ENCODE results near the gene HIPK3.

HIPK3 gene

GRCh38 chr11:33339247-33339646 is 82.1 kb downstream of the HIPK3 start:
- DNase-seq (ENCODE audit: low spot score) = no peak
- TF ChIP-seq, protein P1, sequence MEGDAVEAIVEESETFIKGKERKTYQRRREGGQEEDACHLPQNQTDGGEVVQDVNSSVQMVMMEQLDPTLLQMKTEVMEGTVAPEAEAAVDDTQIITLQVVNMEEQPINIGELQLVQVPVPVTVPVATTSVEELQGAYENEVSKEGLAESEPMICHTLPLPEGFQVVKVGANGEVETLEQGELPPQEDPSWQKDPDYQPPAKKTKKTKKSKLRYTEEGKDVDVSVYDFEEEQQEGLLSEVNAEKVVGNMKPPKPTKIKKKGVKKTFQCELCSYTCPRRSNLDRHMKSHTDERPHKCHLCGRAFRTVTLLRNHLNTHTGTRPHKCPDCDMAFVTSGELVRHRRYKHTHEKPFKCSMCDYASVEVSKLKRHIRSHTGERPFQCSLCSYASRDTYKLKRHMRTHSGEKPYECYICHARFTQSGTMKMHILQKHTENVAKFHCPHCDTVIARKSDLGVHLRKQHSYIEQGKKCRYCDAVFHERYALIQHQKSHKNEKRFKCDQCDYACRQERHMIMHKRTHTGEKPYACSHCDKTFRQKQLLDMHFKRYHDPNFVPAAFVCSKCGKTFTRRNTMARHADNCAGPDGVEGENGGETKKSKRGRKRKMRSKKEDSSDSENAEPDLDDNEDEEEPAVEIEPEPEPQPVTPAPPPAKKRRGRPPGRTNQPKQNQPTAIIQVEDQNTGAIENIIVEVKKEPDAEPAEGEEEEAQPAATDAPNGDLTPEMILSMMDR (IDR thresholded peaks at IDR 0.05; ENCODE audit: borderline replicate concordance, control extremely low read depth, extremely low read depth, insufficient read depth, missing control alignments) = no peak
- in situ Hi-C loops (cut with MboI; ENCODE audit: low sequenced_read_pairs, unreplicated experiment) = loop anchor here (25.0 kb wide), 1 partner anchor 377 kb away; no protein-coding TSS in a partner anchor

DNA sequence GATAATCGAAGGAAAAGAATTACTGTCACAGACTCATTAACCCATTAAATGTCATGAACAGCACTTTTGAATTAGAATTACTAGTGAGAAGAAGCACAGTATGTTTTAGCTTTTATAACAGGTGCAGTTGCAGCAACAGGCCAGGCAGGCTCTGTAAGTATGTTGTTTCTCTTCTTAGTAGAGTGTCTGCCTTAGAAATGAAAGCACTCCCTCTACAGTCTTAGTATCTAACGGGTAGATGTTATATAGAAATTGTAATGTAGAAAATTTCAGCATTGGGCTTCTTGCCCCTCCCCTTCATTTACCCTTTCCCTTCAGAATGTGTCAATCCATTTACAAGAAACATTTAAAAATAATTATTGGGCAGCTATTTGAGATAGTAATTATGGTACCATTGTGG is 87.4 kb downstream of the HIPK3 start:
- DNase-seq (ENCODE audit: low spot score) = no peak
- in situ Hi-C loops (cut with MboI; ENCODE audit: low sequenced_read_pairs, unreplicated experiment) = loop anchor here (25.0 kb wide), 1 partner anchor 382 kb away; no protein-coding TSS in a partner anchor
- TF ChIP-seq, protein P1 (IDR thresholded peaks at IDR 0.05; ENCODE audit: borderline replicate concordance, control extremely low read depth, extremely low read depth, insufficient read depth, missing control alignments) = no peak

DNA sequence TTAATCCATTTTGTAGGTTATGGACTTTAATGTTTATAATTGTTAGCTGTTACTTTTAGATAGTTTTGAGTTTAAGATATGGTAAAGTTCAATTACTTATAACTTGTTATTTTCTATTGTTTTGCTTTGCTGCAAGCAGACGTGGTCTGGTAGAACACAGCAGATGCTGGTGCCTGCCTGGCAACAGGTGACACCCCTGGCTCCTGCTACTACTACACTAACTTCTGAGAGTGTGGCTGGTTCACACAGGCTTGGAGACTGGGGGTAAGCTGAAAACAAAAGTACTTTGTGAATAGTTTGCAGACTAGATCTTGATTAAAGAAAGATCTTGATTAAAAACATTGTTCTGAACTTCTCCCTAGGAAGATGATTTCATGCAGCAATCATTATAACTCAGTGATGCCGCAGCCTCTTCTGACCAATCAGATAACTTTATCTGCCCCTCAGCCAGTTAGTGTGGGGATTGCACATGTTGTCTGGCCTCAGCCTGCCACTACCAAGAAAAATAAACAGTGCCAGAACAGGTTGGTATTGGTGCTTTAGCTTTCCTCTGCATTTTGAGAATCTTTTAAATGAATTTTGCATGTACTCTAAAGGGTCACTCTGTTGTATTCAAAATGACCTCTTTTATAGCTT is 90.4 kb downstream of the HIPK3 start:
- in situ Hi-C loops (cut with MboI; ENCODE audit: low sequenced_read_pairs, unreplicated experiment) = loop anchor here (25.0 kb wide), 1 partner anchor 385 kb away; no protein-coding TSS in a partner anchor
- DNase-seq (ENCODE audit: low spot score) = peak; percentile 47

DNA sequence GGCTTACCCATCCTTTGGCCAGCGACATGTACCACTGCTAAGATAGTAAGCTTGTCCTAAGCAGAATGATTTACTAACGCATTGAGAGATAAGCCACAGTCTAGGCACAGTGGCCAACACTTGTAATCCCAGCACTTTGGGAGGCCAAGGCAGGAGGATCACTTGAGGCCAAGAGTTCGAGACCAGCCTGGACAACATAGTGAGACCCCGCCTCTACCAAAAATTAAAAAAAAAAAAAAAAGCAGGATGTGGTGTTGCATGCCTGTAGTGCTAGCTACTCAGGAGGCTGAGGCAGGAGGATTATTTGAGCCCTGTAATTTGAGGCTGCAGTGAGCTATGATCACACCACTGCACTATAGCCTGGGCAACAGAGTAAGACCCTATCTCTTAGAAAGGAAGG is 93.1 kb downstream of the HIPK3 start:
- in situ Hi-C loops (cut with MboI; ENCODE audit: low sequenced_read_pairs, unreplicated experiment) = no loop called here
- DNase-seq (ENCODE audit: low spot score) = no peak
- TF ChIP-seq, protein P1 (IDR thresholded peaks at IDR 0.05; ENCODE audit: borderline replicate concordance, control extremely low read depth, extremely low read depth, insufficient read depth, missing control alignments) = no peak

More for the DNA sequence above, 90.4 kb downstream of the HIPK3 start:
- TF ChIP-seq, protein P1 (IDR thresholded peaks at IDR 0.05; ENCODE audit: borderline replicate concordance, control extremely low read depth, extremely low read depth, insufficient read depth, missing control alignments) = no peak

GRCh38 chr11:33358150-33358831 is 101.1 kb downstream of the HIPK3 start:
- DNase-seq (ENCODE audit: low spot score) = no peak
- TF ChIP-seq, protein P1 (IDR thresholded peaks at IDR 0.05; ENCODE audit: borderline replicate concordance, control extremely low read depth, extremely low read depth, insufficient read depth, missing control alignments) = no peak
- in situ Hi-C loops (cut with MboI; ENCODE audit: low sequenced_read_pairs, unreplicated experiment) = no loop called here

DNA sequence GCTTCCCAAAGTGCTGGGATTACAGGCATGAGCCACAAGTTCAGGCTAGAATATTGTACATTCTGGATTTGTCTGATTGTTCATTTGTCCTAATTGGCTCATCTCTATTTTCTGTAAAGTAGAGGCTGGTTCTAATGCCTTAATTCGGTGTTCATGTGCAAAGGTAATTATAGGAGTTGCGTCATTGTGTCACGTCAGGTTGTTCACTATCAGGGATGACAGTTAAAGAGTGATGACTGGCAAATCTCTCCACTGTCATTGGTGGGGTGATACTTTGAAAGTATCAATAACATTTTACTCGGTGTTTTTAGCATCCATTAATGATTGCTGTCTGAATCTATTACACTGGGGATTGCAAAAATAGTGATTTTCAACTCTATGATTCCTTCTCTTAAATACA is 103.5 kb downstream of the HIPK3 start:
- TF ChIP-seq, protein P1 (IDR thresholded peaks at IDR 0.05; ENCODE audit: borderline replicate concordance, control extremely low read depth, extremely low read depth, insufficient read depth, missing control alignments) = no peak
- no peak for DNase-seq (ENCODE audit: low spot score)
- in situ Hi-C loops (cut with MboI; ENCODE audit: low sequenced_read_pairs, unreplicated experiment) = loop anchor here (10.0 kb wide), 1 partner anchor 324 kb away; no protein-coding TSS in a partner anchor

Data from GM13976 (cell line).